HepG2 (cell line): ENCODE measurements around the gene ERMP1. TPM values are rescaled to one million over a fixed set of nuclear protein-coding genes. Genes with fewer than 3 reads are reported as not detected.
A peak's percentile ranks its signal among the peaks of the same experiment; 100 is the strongest.

Experiments used
- BORCS8-MEF2B ChIP-seq: sonication (generic); formaldehyde crosslinking; IDR thresholded peaks from 2 replicates; pipeline ENCODE4 v1.8.0; 2022; ENCODE audit warnings: mild to moderate bottlenecking, missing genetic modification reagents
- FOXK1 ChIP-seq: sonication (generic); formaldehyde crosslinking; IDR thresholded peaks from 2 replicates; pipeline ENCODE4 v1.4.0; 2020; ENCODE audit warnings: low read depth, missing genetic modification reagents, borderline replicate concordance
- FOXO1 ChIP-seq: sonication (generic); formaldehyde crosslinking; IDR thresholded peaks from 2 replicates; pipeline ENCODE4 v1.4.0; 2020; ENCODE audit warnings: missing genetic modification reagents
- NR2F6 ChIP-seq, 2 experiments: IDR thresholded peaks; 2 replicates each; pipeline ENCODE4 v1.6.1; 2016; ENCODE audit warnings: antibody characterized with exemption in 1 of 2, mild to moderate bottlenecking in 1 of 2
- PHF21A ChIP-seq: sonication (generic); formaldehyde crosslinking; IDR thresholded peaks from 2 replicates; pipeline ENCODE4 v1.5.0; 2020; ENCODE audit warnings: mild to moderate bottlenecking, missing genetic modification reagents
- TARDBP ChIP-seq: sonication (generic); formaldehyde crosslinking; IDR thresholded peaks from 2 replicates; pipeline ENCODE4 v1.8.0; 2022; ENCODE audit warnings: mild to moderate bottlenecking, missing genetic modification reagents
- ZBTB3 ChIP-seq: sonication (generic); formaldehyde crosslinking; IDR thresholded peaks from 2 replicates; pipeline ENCODE4 v1.4.0; 2020; ENCODE audit warnings: low read depth, mild to moderate bottlenecking, moderate library complexity, missing genetic modification reagents, borderline replicate concordance
- ZMYM3 ChIP-seq: sonication (generic); formaldehyde crosslinking; IDR thresholded peaks from 2 replicates; pipeline ENCODE4 v1.5.1; 2020; ENCODE audit warnings: mild to moderate bottlenecking, missing genetic modification reagents
- ZMYM4 ChIP-seq: sonication (generic); formaldehyde crosslinking; IDR thresholded peaks from 2 replicates; pipeline ENCODE4 v1.8.1; 2023; ENCODE audit warnings: mild to moderate bottlenecking, missing genetic modification reagents
- ZNF160 ChIP-seq: sonication (generic); formaldehyde crosslinking; IDR thresholded peaks from 2 replicates; pipeline ENCODE4 v1.8.0; 2022; ENCODE audit warnings: mild to moderate bottlenecking, inconsistent platforms, missing genetic modification reagents
- ZNF543 ChIP-seq: sonication (generic); formaldehyde crosslinking; IDR thresholded peaks from 2 replicates; pipeline ENCODE4 v1.4.0; 2020; ENCODE audit warnings: mild to moderate bottlenecking, missing genetic modification reagents
- ZNF644 ChIP-seq: IDR thresholded peaks from 2 replicates; pipeline ENCODE4 v1.6.1; 2016; ENCODE audit warnings: low read depth
- polyA plus RNA-seq, 8 experiments: library from polyadenylated mRNA; depleted of rRNA in 3 of 8; stranded (reverse) in 7 of 8; unstranded in 1 of 8; fragments of >200 nt; fragmentation: Illumina TruSeq in 4 of 8; extraction: Trizol in 4 of 8; gene quantifications; 2 replicates each; pipeline versions ENCODE4 v1.2.1 to v1.2.3, GENCODE V29; 2011 to 2016; ENCODE audit warnings: low read depth in 4 of 8, missing spikeins in 1 of 8, mixed read lengths in 1 of 8; ENCODE audit not compliant: insufficient read depth in 1 of 8
- total RNA-seq, 5 experiments: library from RNA; depleted of rRNA; stranded (reverse); fragments of >200 nt; fragmentation: Illumina TruSeq; extraction: Trizol; gene quantifications; 2 replicates each; pipeline ENCODE4 v1.2.3, GENCODE V29; 2016; ENCODE audit warnings: low read depth in 1 of 5
- TF ChIP-seq, protein P1 (sequence below): sonication (generic); formaldehyde crosslinking; IDR thresholded peaks from 2 replicates; pipeline ENCODE4 v1.8.1; 2023; ENCODE audit warnings: mild to moderate bottlenecking, missing genetic modification reagents
- TF ChIP-seq, protein P2 (sequence below): IDR thresholded peaks from 2 replicates; pipeline ENCODE4 v1.6.1; 2012; ENCODE audit warnings: inconsistent platforms
- TF ChIP-seq, protein P3 (sequence below): sonication (generic); formaldehyde crosslinking; conservative IDR thresholded peaks from 2 replicates; pipeline ENCODE4 v1.4.0; 2020; ENCODE audit warnings: mild to moderate bottlenecking, missing genetic modification reagents, moderate library complexity
- TF ChIP-seq, protein P4 (sequence below): IDR thresholded peaks from 2 replicates; pipeline ENCODE4 v1.6.1; 2016; ENCODE audit warnings: low read depth
- TF ChIP-seq, protein P5 (sequence below): IDR thresholded peaks from 2 replicates; pipeline ENCODE4 v1.6.1; 2016; ENCODE audit warnings: missing genetic modification reagents, missing compliant biosample characterization
- TF ChIP-seq, protein P6 (sequence below): sonication (generic); formaldehyde crosslinking; IDR thresholded peaks from 2 replicates; pipeline ENCODE4 v1.9.0; 2022; ENCODE audit warnings: missing genetic modification reagents, mild to moderate bottlenecking, borderline replicate concordance

ERMP1 gene
- total and polyA plus RNA-seq, 2 of the 13 experiments (the other 11 are each of a cell fraction or from before 2014, with no cell fraction given) = 40.9 to 65.4 TPM

DNA sequence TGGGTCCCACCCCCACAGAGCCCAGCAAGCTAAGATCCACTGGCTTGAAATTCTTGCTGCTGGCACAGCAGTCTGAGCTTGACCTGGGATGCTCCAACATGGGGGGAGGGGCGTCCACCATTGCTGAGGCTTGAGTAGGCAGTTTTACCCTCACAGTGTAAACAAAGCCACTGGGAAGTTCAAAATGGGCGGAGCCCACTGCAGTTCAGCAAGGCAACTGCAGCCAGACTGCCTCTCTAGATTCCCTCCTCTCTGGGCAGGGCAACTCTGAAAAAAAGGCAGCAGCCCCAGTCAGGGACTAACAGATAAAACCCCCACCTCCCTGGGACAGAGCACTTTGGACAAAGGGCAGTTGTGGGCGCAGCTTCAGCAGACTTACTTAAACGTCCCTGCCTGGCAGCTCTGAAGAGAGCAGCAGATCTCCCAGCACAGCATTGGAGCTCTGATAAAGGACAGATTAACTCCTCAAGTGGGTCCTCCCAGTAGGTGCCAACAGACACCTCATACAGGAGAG, 53.2 kb downstream of the ERMP1 start (continued):
- TF ChIP-seq, protein P1, sequence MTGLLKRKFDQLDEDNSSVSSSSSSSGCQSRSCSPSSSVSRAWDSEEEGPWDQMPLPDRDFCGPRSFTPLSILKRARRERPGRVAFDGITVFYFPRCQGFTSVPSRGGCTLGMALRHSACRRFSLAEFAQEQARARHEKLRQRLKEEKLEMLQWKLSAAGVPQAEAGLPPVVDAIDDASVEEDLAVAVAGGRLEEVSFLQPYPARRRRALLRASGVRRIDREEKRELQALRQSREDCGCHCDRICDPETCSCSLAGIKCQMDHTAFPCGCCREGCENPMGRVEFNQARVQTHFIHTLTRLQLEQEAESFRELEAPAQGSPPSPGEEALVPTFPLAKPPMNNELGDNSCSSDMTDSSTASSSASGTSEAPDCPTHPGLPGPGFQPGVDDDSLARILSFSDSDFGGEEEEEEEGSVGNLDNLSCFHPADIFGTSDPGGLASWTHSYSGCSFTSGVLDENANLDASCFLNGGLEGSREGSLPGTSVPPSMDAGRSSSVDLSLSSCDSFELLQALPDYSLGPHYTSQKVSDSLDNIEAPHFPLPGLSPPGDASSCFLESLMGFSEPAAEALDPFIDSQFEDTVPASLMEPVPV (CRISPR knock-in tag) = peak; percentile 24; the same call in 1 of the 2 replicates
- TF ChIP-seq NR2F6 (IDR thresholded peaks at IDR 0.05) (0 out of 2 replicates have a peak, but pooled peaks have one; percentile 37), NR2F6 (CRISPR knock-in tag; IDR thresholded peaks at IDR 0.05) (peak; percentile 46), PHF21A (CRISPR knock-in tag) (peak; percentile 68; the same call in 1 of the 2 replicates), ZNF543 (CRISPR knock-in tag) (0 out of 2 replicates have a peak, but pooled peaks have one; percentile 42), ZNF160 (CRISPR knock-in tag) (0 out of 2 replicates have a peak, but pooled peaks have one; percentile 37), ZBTB3 (peak; percentile 69; the same call in 1 of the 2 replicates), BORCS8-MEF2B (peak; percentile 53; the same call in 1 of the 2 replicates), TARDBP (CRISPR knock-in tag) (peak; percentile 51; the same call in 1 of the 2 replicates), ZNF644 (CRISPR knock-in tag) (peak; percentile 69; the same call in 1 of the 2 replicates), ZMYM4 (CRISPR knock-in tag) (peak; percentile 96), ZMYM3 (CRISPR knock-in tag) (0 out of 2 replicates have a peak, but pooled peaks have one; percentile 26), FOXK1 (CRISPR knock-in tag) (0 out of 2 replicates have a peak, but pooled peaks have one; percentile 34), FOXO1 (0 out of 2 replicates have a peak, but pooled peaks have one; percentile 13)
- TF ChIP-seq, protein P2, sequence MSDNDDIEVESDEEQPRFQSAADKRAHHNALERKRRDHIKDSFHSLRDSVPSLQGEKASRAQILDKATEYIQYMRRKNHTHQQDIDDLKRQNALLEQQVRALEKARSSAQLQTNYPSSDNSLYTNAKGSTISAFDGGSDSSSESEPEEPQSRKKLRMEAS = peak; percentile 18; the same call in 1 of the 2 replicates
- TF ChIP-seq, protein P3, sequence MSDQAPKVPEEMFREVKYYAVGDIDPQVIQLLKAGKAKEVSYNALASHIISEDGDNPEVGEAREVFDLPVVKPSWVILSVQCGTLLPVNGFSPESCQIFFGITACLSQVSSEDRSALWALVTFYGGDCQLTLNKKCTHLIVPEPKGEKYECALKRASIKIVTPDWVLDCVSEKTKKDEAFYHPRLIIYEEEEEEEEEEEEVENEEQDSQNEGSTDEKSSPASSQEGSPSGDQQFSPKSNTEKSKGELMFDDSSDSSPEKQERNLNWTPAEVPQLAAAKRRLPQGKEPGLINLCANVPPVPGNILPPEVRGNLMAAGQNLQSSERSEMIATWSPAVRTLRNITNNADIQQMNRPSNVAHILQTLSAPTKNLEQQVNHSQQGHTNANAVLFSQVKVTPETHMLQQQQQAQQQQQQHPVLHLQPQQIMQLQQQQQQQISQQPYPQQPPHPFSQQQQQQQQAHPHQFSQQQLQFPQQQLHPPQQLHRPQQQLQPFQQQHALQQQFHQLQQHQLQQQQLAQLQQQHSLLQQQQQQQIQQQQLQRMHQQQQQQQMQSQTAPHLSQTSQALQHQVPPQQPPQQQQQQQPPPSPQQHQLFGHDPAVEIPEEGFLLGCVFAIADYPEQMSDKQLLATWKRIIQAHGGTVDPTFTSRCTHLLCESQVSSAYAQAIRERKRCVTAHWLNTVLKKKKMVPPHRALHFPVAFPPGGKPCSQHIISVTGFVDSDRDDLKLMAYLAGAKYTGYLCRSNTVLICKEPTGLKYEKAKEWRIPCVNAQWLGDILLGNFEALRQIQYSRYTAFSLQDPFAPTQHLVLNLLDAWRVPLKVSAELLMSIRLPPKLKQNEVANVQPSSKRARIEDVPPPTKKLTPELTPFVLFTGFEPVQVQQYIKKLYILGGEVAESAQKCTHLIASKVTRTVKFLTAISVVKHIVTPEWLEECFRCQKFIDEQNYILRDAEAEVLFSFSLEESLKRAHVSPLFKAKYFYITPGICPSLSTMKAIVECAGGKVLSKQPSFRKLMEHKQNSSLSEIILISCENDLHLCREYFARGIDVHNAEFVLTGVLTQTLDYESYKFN = peak; percentile 81
- TF ChIP-seq, protein P4, sequence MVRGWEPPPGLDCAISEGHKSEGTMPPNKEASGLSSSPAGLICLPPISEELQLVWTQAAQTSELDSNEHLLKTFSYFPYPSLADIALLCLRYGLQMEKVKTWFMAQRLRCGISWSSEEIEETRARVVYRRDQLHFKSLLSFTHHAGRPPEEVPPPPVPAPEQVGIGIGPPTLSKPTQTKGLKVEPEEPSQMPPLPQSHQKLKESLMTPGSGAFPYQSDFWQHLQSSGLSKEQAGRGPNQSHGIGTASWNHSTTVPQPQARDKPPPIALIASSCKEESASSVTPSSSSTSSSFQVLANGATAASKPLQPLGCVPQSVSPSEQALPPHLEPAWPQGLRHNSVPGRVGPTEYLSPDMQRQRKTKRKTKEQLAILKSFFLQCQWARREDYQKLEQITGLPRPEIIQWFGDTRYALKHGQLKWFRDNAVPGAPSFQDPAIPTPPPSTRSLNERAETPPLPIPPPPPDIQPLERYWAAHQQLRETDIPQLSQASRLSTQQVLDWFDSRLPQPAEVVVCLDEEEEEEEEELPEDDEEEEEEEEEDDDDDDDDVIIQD (CRISPR knock-in tag) = peak; percentile 52; the same call in 1 of the 2 replicates
- TF ChIP-seq, protein P5, sequence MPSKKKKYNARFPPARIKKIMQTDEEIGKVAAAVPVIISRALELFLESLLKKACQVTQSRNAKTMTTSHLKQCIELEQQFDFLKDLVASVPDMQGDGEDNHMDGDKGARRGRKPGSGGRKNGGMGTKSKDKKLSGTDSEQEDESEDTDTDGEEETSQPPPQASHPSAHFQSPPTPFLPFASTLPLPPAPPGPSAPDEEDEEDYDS (CRISPR knock-in tag) = peak; percentile 74
- TF ChIP-seq, protein P6, sequence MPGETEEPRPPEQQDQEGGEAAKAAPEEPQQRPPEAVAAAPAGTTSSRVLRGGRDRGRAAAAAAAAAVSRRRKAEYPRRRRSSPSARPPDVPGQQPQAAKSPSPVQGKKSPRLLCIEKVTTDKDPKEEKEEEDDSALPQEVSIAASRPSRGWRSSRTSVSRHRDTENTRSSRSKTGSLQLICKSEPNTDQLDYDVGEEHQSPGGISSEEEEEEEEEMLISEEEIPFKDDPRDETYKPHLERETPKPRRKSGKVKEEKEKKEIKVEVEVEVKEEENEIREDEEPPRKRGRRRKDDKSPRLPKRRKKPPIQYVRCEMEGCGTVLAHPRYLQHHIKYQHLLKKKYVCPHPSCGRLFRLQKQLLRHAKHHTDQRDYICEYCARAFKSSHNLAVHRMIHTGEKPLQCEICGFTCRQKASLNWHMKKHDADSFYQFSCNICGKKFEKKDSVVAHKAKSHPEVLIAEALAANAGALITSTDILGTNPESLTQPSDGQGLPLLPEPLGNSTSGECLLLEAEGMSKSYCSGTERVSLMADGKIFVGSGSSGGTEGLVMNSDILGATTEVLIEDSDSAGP (CRISPR knock-in tag) = peak; percentile 66; the same call in 1 of the 2 replicates
